GM21447 (cell line): ENCODE data around the gene TNFAIP1.

ENCODE experiments used
- ATAC-seq: cut with Tn5 transposase; IDR thresholded peaks from one replicate; pipeline ENCODE4 v1.9.1; 2021; ENCODE audit not compliant: unreplicated experiment

Gene TNFAIP1

GRCh38 chr17:28344011-28344410 lies 8.4 kb downstream of the TNFAIP1 start:
- ATAC-seq, result no peak

- no peak for ATAC-seq
These were observed 8.9 kb downstream of the TNFAIP1 start for GRCh38 chr17:28344435-28344901.

GRCh38 chr17:28345419-28346198 lies 10.0 kb downstream of the TNFAIP1 start:
- ATAC-seq, result no peak

- no peak for ATAC-seq
These were observed 10.6 kb downstream of the TNFAIP1 start for GRCh38 chr17:28346199-28346580.

- no peak for ATAC-seq
These were observed 11.2 kb downstream of the TNFAIP1 start for GRCh38 chr17:28346746-28347246.

- no peak for ATAC-seq
These were observed 11.8 kb downstream of the TNFAIP1 start for GRCh38 chr17:28347261-28347891.

- no peak for ATAC-seq
These were observed 13.4 kb downstream of the TNFAIP1 start for GRCh38 chr17:28348979-28349378.

GRCh38 chr17:28350271-28350670 lies 14.7 kb downstream of the TNFAIP1 start:
- no peak for ATAC-seq

GRCh38 chr17:28357061-28357900 lies 21.7 kb downstream of the TNFAIP1 start, which contains the start of gene POLDIP2:
Gene POLDIP2, minus strand, starts transcription at chr17:28357527. Its CDS starts 79 bp downstream, at chr17:28357448.
- peak; percentile 92 for ATAC-seq

GRCh38 chr17:28357901-28358197 lies 22.3 kb downstream of the TNFAIP1 start:
- ATAC-seq, result no peak

GRCh38 chr17:28363186-28363585 lies 27.6 kb downstream of the TNFAIP1 start:
- no peak for ATAC-seq

GRCh38 chr17:28363776-28364650 lies 28.5 kb downstream of the TNFAIP1 start:
- ATAC-seq, result no peak

- ATAC-seq, result no peak
These were observed 29.3 kb downstream of the TNFAIP1 start, which contains the start of gene SEBOX for GRCh38 chr17:28364665-28365363. Gene SEBOX, minus strand, starts transcription at chr17:28365199. Its CDS starts 48 bp downstream, at chr17:28365151.

- ATAC-seq, result no peak
These were observed 29.9 kb downstream of the TNFAIP1 start for GRCh38 chr17:28365487-28365886.

GRCh38 chr17:28366605-28367004 lies 31.0 kb downstream of the TNFAIP1 start:
- no peak for ATAC-seq

- no peak for ATAC-seq
These were observed 32.2 kb downstream of the TNFAIP1 start for GRCh38 chr17:28367641-28368305.

- ATAC-seq, result no peak
These were observed 32.8 kb downstream of the TNFAIP1 start for GRCh38 chr17:28368306-28368831.

- ATAC-seq, result no peak
These were observed 33.5 kb downstream of the TNFAIP1 start for GRCh38 chr17:28368915-28369683.
